Kidney epithelial cell (primary cell): ENCODE results near the gene OR10Z1. TPM values are rescaled to one million over a fixed set of nuclear protein-coding genes. Genes with fewer than 3 reads are reported as not detected.

Experiments used
- DNase-seq: peaks from one replicate; pipeline ENCODE4 v3.0.0-alpha.2; 2010; ENCODE audit warnings: low read depth
- H3K27me3 ChIP-seq: 2 replicates; pipeline ENCODE4 v1.6.0; 2011; ENCODE audit warnings: low read length; ENCODE audit not compliant: control insufficient read depth, insufficient read depth
- H3K36me3 ChIP-seq: 2 replicates; pipeline ENCODE4 v1.5.1; 2011; ENCODE audit warnings: low read length; ENCODE audit not compliant: control insufficient read depth, insufficient read depth
- H3K4me3 ChIP-seq: 2 replicates; pipeline ENCODE4 v1.5.1; 2011; ENCODE audit warnings: low read depth, mild to moderate bottlenecking, control low read depth, low read length
- CTCF ChIP-seq: IDR thresholded peaks from 2 replicates; pipeline ENCODE4 v1.5.1; 2011; ENCODE audit warnings: mild to moderate bottlenecking, moderate library complexity, low read length, control low read depth, inconsistent platforms; ENCODE audit not compliant: insufficient read depth, poor library complexity, severe bottlenecking
- total RNA-seq: library from RNA; depleted of rRNA; stranded (reverse); fragments of >200 nt; gene quantifications from 2 replicates; pipeline ENCODE4 v1.2.3, GENCODE V29; 2015

The OR10Z1 gene
- total RNA-seq, 1 donor from 2014 or later = not detected

GRCh38 chr1:158577561-158577960, 27.5 kb upstream of the OR10Z1 start:
- DNase-seq = no peak
- H3K36me3 ChIP-seq = no peaks in the 10 kb centered on the region
- TF ChIP-seq CTCF = no peak
- H3K27me3 ChIP-seq = no peaks in the 10 kb centered on the region
- no peak overlapping the region for H3K4me3 ChIP-seq

- Histone ChIP-seq H3K27me3 (no peaks in the 10 kb centered on the region), H3K36me3 (no peaks in the 10 kb centered on the region), H3K4me3 (no peak within 1 kb of the TSS)
- no peak for TF ChIP-seq CTCF
- no peak for DNase-seq
Observed at GRCh38 chr1:158579733-158580132, 25.3 kb upstream of the OR10Z1 start, which contains the start of gene OR10X1. OR10X1 (minus strand) TSS chr1:158579899; CDS start chr1:158579899, 0 bp downstream.

GRCh38 chr1:158583962-158584361, 21.1 kb upstream of the OR10Z1 start:
- no peak for DNase-seq
- no peaks in the 10 kb centered on the region for H3K27me3 ChIP-seq
- no peak for TF ChIP-seq CTCF
- H3K4me3 ChIP-seq = no peak overlapping the region
- no peaks in the 10 kb centered on the region for H3K36me3 ChIP-seq

- no peak overlapping the region for H3K4me3 ChIP-seq
- H3K27me3 ChIP-seq = no peaks in the 10 kb centered on the region
- no peaks in the 10 kb centered on the region for H3K36me3 ChIP-seq
- no peak for DNase-seq
- TF ChIP-seq CTCF = no peak
Observed at GRCh38 chr1:158586942-158587341, 18.1 kb upstream of the OR10Z1 start.

- DNase-seq = no peak
- TF ChIP-seq CTCF = no peak
- no peak overlapping the region for H3K4me3 ChIP-seq
- H3K27me3 ChIP-seq = no peaks in the 10 kb centered on the region
- no peaks in the 10 kb centered on the region for H3K36me3 ChIP-seq
Observed at GRCh38 chr1:158600735-158601134, 4.3 kb upstream of the OR10Z1 start.

GRCh38 chr1:158607296-158607695, 2.2 kb downstream of the OR10Z1 start:
- TF ChIP-seq CTCF = no peak
- Histone ChIP-seq H3K36me3 (no peaks in the 10 kb centered on the region), H3K27me3 (no peaks in the 10 kb centered on the region), H3K4me3 (no peak overlapping the region)
- no peak for DNase-seq
